GM08714 (cell line): Measurements from ENCODE around the gene COPS7A.

ENCODE experiments used
- H3K4me3 ChIP-seq: fragments of 200-500 bp; sonication (Bioruptor generic); 2 replicates; pipeline ENCODE4 v1.5.1; 2014; ENCODE audit warnings: mild to moderate bottlenecking, low read length, inconsistent platforms
- ZNF274 ChIP-seq: IDR thresholded peaks from 2 replicates; pipeline ENCODE4 v1.6.1; 2012; ENCODE audit warnings: mild to moderate bottlenecking, low read depth, low read length

COPS7A gene

GRCh38 chr12:6751767-6752166, 27.9 kb downstream of the COPS7A start:
- H3K4me3 ChIP-seq = peak overlapping the region; percentile 86; the same call in 1 of the 2 replicates
- no peak for TF ChIP-seq ZNF274

GRCh38 chr12:6752167-6752920, 28.5 kb downstream of the COPS7A start:
- no peak for TF ChIP-seq ZNF274
- H3K4me3 ChIP-seq = peak overlapping the region; percentile 86

- no peak for TF ChIP-seq ZNF274
- peak within 1 kb of the TSS; percentile 86 for H3K4me3 ChIP-seq
Measured at GRCh38 chr12:6752921-6753771, 29.3 kb downstream of the COPS7A start, which contains the start of gene MLF2. Gene MLF2 (minus strand): TSS chr12:6753141. CDS start chr12:6752334, 807 bp downstream.

- no peak for TF ChIP-seq ZNF274
Measured at GRCh38 chr12:6753772-6754356, 30.0 kb downstream of the COPS7A start.

GRCh38 chr12:6754411-6754810, 30.6 kb downstream of the COPS7A start:
- H3K4me3 ChIP-seq = no peak overlapping the region
- TF ChIP-seq ZNF274 = no peak

More at GRCh38 chr12:6753772-6754356, 30.0 kb downstream of the COPS7A start:
- no peak overlapping the region for H3K4me3 ChIP-seq

- TF ChIP-seq ZNF274 = no peak
- H3K4me3 ChIP-seq = no peak overlapping the region
Measured at GRCh38 chr12:6757028-6757690, 33.3 kb downstream of the COPS7A start.

- no peak for TF ChIP-seq ZNF274
- no peak overlapping the region for H3K4me3 ChIP-seq
Measured at GRCh38 chr12:6758506-6759095, 34.8 kb downstream of the COPS7A start.

- TF ChIP-seq ZNF274 = no peak
- H3K4me3 ChIP-seq = no peak overlapping the region
Measured at GRCh38 chr12:6759741-6760140, 35.9 kb downstream of the COPS7A start.

- TF ChIP-seq ZNF274 = no peak
- H3K4me3 ChIP-seq = no peak overlapping the region
Measured at GRCh38 chr12:6763380-6763779, 39.5 kb downstream of the COPS7A start.

- TF ChIP-seq ZNF274 = no peak
Measured at GRCh38 chr12:6764011-6764828, 40.4 kb downstream of the COPS7A start.

GRCh38 chr12:6765048-6765633, 41.3 kb downstream of the COPS7A start:
- H3K4me3 ChIP-seq = peak overlapping the region; percentile 66; the same call in 1 of the 2 replicates
- no peak for TF ChIP-seq ZNF274

More at GRCh38 chr12:6764011-6764828, 40.4 kb downstream of the COPS7A start:
- no peak overlapping the region; the same call in 1 of the 2 replicates for H3K4me3 ChIP-seq
